ENCODE measurements around the gene SPATS2. TPM values are rescaled to one million over a fixed set of nuclear protein-coding genes. Genes with fewer than 3 reads are reported as not detected.

The SPATS2 gene
- total RNA-seq, 2 donors from 2014 or later: 11.5 to 31.4 TPM

GRCh38 chr12:49567611-49568441, 200.6 kb downstream of the SPATS2 start, which contains the start of gene MCRS1:
TSS of gene MCRS1 (minus strand) at chr12:49568142. CDS start at chr12:49566731, 1,411 bp downstream.
- Histone ChIP-seq H3K27me3 (replicated peaks; ENCODE audit: insufficient read depth) (no peaks in the 10 kb centered on the region), H3K27ac (peak within 1 kb of the TSS; percentile 70 to 80), H3K36me3 (peaks cover 19% of the 10 kb centered on the region), H3K9me3 (no peaks in the 10 kb centered on the region), H3K4me3 (peak within 1 kb of the TSS; percentile 95), H3K4me1 (ENCODE audit: control insufficient read depth in 1 of 2, low read depth in 2 of 2) (peaks cover 12 to 24% of the 10 kb centered on the region in 2 donors)
- DNase-seq (ENCODE audit: low spot score) (peak; percentile 52), ATAC-seq (ENCODE audit: insufficient number of reproducible peaks, low FRiP score, low read depth) (peak; percentile 82)
- TF ChIP-seq, protein P1, sequence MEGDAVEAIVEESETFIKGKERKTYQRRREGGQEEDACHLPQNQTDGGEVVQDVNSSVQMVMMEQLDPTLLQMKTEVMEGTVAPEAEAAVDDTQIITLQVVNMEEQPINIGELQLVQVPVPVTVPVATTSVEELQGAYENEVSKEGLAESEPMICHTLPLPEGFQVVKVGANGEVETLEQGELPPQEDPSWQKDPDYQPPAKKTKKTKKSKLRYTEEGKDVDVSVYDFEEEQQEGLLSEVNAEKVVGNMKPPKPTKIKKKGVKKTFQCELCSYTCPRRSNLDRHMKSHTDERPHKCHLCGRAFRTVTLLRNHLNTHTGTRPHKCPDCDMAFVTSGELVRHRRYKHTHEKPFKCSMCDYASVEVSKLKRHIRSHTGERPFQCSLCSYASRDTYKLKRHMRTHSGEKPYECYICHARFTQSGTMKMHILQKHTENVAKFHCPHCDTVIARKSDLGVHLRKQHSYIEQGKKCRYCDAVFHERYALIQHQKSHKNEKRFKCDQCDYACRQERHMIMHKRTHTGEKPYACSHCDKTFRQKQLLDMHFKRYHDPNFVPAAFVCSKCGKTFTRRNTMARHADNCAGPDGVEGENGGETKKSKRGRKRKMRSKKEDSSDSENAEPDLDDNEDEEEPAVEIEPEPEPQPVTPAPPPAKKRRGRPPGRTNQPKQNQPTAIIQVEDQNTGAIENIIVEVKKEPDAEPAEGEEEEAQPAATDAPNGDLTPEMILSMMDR (IDR thresholded peaks at IDR 0.05): no peak

DNA sequence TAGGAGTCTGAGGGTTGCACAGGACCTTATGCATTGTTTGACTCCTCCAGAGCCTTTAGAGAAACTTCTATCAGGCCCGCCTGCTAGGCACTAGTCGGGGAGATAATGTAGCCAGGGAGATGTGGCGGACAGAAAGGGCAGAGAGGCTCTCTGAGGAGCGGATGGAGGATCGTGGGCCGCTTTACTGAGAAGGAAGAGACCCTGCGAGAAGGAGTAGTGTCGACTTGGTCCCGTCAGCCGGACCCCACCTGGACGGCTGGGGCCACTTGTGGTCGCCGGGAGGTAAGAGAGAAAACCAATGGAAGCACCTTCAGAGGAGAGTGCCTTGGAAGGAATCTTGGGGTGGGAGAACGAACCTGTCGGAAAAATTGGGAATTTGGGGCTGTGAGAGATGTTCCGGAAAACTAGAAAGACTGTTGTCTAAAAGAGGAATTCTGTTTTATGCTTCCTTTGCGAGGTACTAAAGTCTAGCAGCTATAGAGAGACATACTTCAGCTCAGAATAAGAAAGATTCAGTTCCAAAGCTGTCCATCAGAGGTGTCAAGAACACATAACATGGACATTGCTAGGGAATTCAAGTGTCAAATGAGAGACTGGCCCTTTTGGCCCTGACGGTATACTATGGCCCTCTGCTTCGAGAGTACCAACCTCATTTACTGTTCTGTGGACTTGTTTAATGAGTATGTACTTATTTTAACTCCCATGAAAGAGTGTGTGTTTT, 201.3 kb downstream of the SPATS2 start:
- Histone ChIP-seq H3K27me3 (replicated peaks; ENCODE audit: insufficient read depth) (no peaks in the 10 kb centered on the region), H3K4me1 (ENCODE audit: control insufficient read depth in 1 of 2, low read depth in 2 of 2) (peaks cover 12 to 24% of the 10 kb centered on the region in 2 donors), H3K9me3 (no peaks in the 10 kb centered on the region), H3K36me3 (peaks cover 11% of the 10 kb centered on the region), H3K4me3 (peak overlapping the region; percentile 95), H3K27ac (peak overlapping the region; percentile 70 to 80)
- ATAC-seq (ENCODE audit: insufficient number of reproducible peaks, low FRiP score, low read depth): no peak
- no peak for DNase-seq (ENCODE audit: low spot score)
- TF ChIP-seq, protein P1 (IDR thresholded peaks at IDR 0.05): no peak

Other genes starting within 250 kb of the SPATS2 start
- 100 to 1,000 TPM; 501 to 945 TPM for gene TUBA1B, start 236.1 kb upstream of the SPATS2 start, total RNA-seq
- 100 to 1,000 TPM; 107 to 259 TPM for gene TUBA1A, start 178.4 kb upstream of the SPATS2 start, total RNA-seq
- 100 to 1,000 TPM; 239 to 277 TPM for gene TUBA1C, start 102.4 kb upstream of the SPATS2 start, total RNA-seq
- 1 to 10 TPM in 1 of 2 donors, not detected in 1; 2.5 TPM for gene PRPH, start 72.3 kb upstream of the SPATS2 start, total RNA-seq
- under 1 TPM; 0.27 to 0.99 TPM for gene TROAP, start 44.2 kb upstream of the SPATS2 start, total RNA-seq
- not detected for gene C1QL4, start 30.3 kb upstream of the SPATS2 start, total RNA-seq
- gene DNAJC22, start 20.6 kb upstream of the SPATS2 start, total RNA-seq: 1 to 10 TPM in 1 of 2 donors, under 1 TPM in 1; 0.68 to 1.5 TPM
- under 1 TPM; 0.35 to 0.95 TPM for gene KCNH3, start 171.6 kb downstream of the SPATS2 start, total RNA-seq
- 10 to 100 TPM; 46.6 TPM for gene MCRS1, start 200.7 kb downstream of the SPATS2 start, total RNA-seq
- under 1 TPM; 0.42 to 0.54 TPM for gene FAM186B, start 238.2 kb downstream of the SPATS2 start, total RNA-seq